CD4-positive, alpha-beta T cell (primary cell): ENCODE measurements around the gene ACVR1. TPM values are rescaled to one million over a fixed set of nuclear protein-coding genes. Genes with fewer than 3 reads are reported as not detected.

Source experiments
- ATAC-seq: fragments of 200-7000 bp; cut with Tn5 transposase; one replicate; pipeline ENCODE4 v1.10.0; 2022; ENCODE audit warnings: mild to moderate bottlenecking; ENCODE audit not compliant: poor library complexity
- CTCF ChIA-PET: fragments of 350-600 bp; sonication (Branson Sonifier 250); formaldehyde crosslinking; loops from one replicate; lab custom pipeline; 2021; ENCODE audit warnings: antibody characterized with exemption, inconsistent platforms; lab: Charles Lee
- POLR2A ChIA-PET: fragments of 350-600 bp; sonication (Branson Sonifier 250); formaldehyde crosslinking; loops from one replicate; lab custom pipeline; 2021; ENCODE audit warnings: antibody characterized with exemption, inconsistent platforms; lab: Charles Lee
- DNase-seq, 14 experiments: peaks; one replicate each; pipeline ENCODE4 v3.0.0-alpha.2; 2013 to 2020; ENCODE audit warnings: mixed read lengths in 2 of 14
- H3K27ac ChIP-seq, 2 donors: one replicate each; pipeline versions ENCODE4 v1.5.1 to v1.7.0; 2013; ENCODE audit warnings: low read length in 2 of 2, low read depth in 1 of 2, mild to moderate bottlenecking in 1 of 2
- H3K27me3 ChIP-seq, 2 experiments: 1 replicate in 1 of 2; 2 replicates in 1 of 2; pipeline versions ENCODE4 v1.6.1 to v1.7.0; 2013; ENCODE audit warnings: low read length in 2 of 2, control low read depth in 1 of 2, mild to moderate bottlenecking in 1 of 2, moderate library complexity in 1 of 2; ENCODE audit not compliant: insufficient read depth in 2 of 2, control insufficient read depth in 1 of 2
- H3K36me3 ChIP-seq: one replicate; pipeline ENCODE4 v1.6.1; 2013; ENCODE audit warnings: low read length, control low read depth; ENCODE audit not compliant: insufficient read depth
- H3K4me1 ChIP-seq: one replicate; pipeline ENCODE4 v1.6.1; 2013; ENCODE audit warnings: low read length, control low read depth; ENCODE audit not compliant: insufficient read depth
- H3K4me3 ChIP-seq: one replicate; pipeline ENCODE4 v1.5.1; 2013; ENCODE audit warnings: mild to moderate bottlenecking, low read length, moderate library complexity
- H3K9me3 ChIP-seq, 2 experiments: 1 replicate in 1 of 2; 2 replicates in 1 of 2; pipeline versions ENCODE4 v1.6.1 to v1.7.0; 2013; ENCODE audit warnings: low read length in 2 of 2, mild to moderate bottlenecking in 2 of 2, control low read depth in 1 of 2, moderate library complexity in 1 of 2; ENCODE audit not compliant: control insufficient read depth in 1 of 2, insufficient read depth in 1 of 2
- H3K27ac Mint-ChIP-seq: one replicate; pipeline ENCODE4 v1.8.0; 2020; ENCODE audit warnings: mixed read lengths
- H3K27me3 Mint-ChIP-seq: one replicate; pipeline ENCODE4 v1.8.0; 2021; ENCODE audit warnings: mixed read lengths
- H3K36me3 Mint-ChIP-seq: one replicate; pipeline ENCODE4 v1.8.0; 2021; ENCODE audit warnings: low read depth, mixed read lengths
- H3K4me1 Mint-ChIP-seq: one replicate; pipeline ENCODE4 v1.8.0; 2021; ENCODE audit warnings: low read depth, mixed read lengths
- H3K4me3 Mint-ChIP-seq: one replicate; pipeline ENCODE4 v1.8.0; 2020; ENCODE audit warnings: mild to moderate bottlenecking, mixed read lengths
- H3K9me3 Mint-ChIP-seq: one replicate; pipeline ENCODE4 v1.8.0; 2020; ENCODE audit warnings: mixed read lengths
- CTCF ChIP-seq: fragments of 200-600 bp; IDR thresholded peaks from one replicate; pipeline ENCODE4 v1.8.0; 2022; ENCODE audit warnings: antibody characterized with exemption, mild to moderate bottlenecking
- intact Hi-C, 2 experiments: fragments of 100-400 bp; cut with DNase I in 1 of 2; cut with micrococcal nuclease in 1 of 2; formaldehyde crosslinking; loops; one replicate each; pipeline versions ENCODE4 v1.15.1 to v1.9.0; 2023 to 2025; cut with DNase I, micrococcal nuclease
- total RNA-seq, 174 experiments: library from RNA in 2 of 174; stranded (reverse) in 2 of 174; gene quantifications; one replicate each; pipeline ENCODE4 v1.2.3 and lab custom pipeline; 2021 to 2026

ACVR1 gene
- total RNA-seq, 2 experiments from 2014 or later = 14.3 to 16.7 TPM

- Histone ChIP-seq H3K36me3 (no peaks in the 10 kb centered on the region), H3K27me3 (no peaks in the 10 kb centered on the region), H3K27ac (no peak overlapping the region), H3K4me1 (peaks cover 32% of the 10 kb centered on the region), H3K4me3 (no peak overlapping the region), H3K9me3 (no peaks in the 10 kb centered on the region)
- no peak for ATAC-seq
- intact Hi-C loops = loop anchor here in 1 of 2 experiments (5.0 to 10.0 kb wide), 3 partner anchors 245 to 548 kb away; partner anchors contain the start of genes ACVR1C and ERMN
- H3K36me3 Mint-ChIP-seq = peaks cover 9% of the 10 kb centered on the region
- H3K4me1 Mint-ChIP-seq = peaks cover 79% of the 10 kb centered on the region
- DNase-seq = no peak
- ChIA-PET POLR2A (interaction anchor here (0.8 kb wide), 1 partner anchor 25 kb away, joined by 4 read pairs; no protein-coding TSS in a partner anchor), CTCF (no interaction called here)
- H3K27ac Mint-ChIP-seq = no peak overlapping the region
- no peaks in the 10 kb centered on the region for H3K9me3 Mint-ChIP-seq
- H3K27me3 Mint-ChIP-seq = no peaks in the 10 kb centered on the region
- no peak for TF ChIP-seq CTCF
- H3K4me3 Mint-ChIP-seq = peak overlapping the region; percentile 99
Observed at GRCh38 chr2:157872791-157873190, 3.3 kb downstream of the ACVR1 start.

GRCh38 chr2:157871415-157871814, 4.7 kb downstream of the ACVR1 start:
- Mint-ChIP-seq H3K36me3 (peaks cover 9% of the 10 kb centered on the region), H3K9me3 (no peaks in the 10 kb centered on the region), H3K27me3 (no peaks in the 10 kb centered on the region), H3K27ac (no peak overlapping the region), H3K4me3 (no peak overlapping the region), H3K4me1 (peaks cover 82% of the 10 kb centered on the region)
- TF ChIP-seq CTCF = no peak
- POLR2A ChIA-PET = no interaction called here
- Histone ChIP-seq H3K27ac (no peak overlapping the region), H3K4me3 (no peak overlapping the region), H3K27me3 (no peaks in the 10 kb centered on the region), H3K4me1 (peaks cover 29% of the 10 kb centered on the region), H3K9me3 (no peaks in the 10 kb centered on the region), H3K36me3 (no peaks in the 10 kb centered on the region)
- DNase-seq (no peak), ATAC-seq (no peak)
- intact Hi-C loops = loop anchor here in 1 of 2 experiments (5.0 to 10.0 kb wide), 3 partner anchors 244 to 547 kb away; partner anchors contain the start of genes ACVR1C and ERMN
- CTCF ChIA-PET = interaction anchor here (1.4 kb wide), 1 partner anchor 27 kb away, joined by 4 read pairs; no protein-coding TSS in a partner anchor

GRCh38 chr2:157868993-157869392, 7.1 kb downstream of the ACVR1 start:
- Histone ChIP-seq H3K4me3 (no peak overlapping the region), H3K36me3 (no peaks in the 10 kb centered on the region), H3K9me3 (no peaks in the 10 kb centered on the region), H3K27ac (no peak overlapping the region), H3K4me1 (peaks cover 16% of the 10 kb centered on the region), H3K27me3 (no peaks in the 10 kb centered on the region)
- Mint-ChIP-seq H3K9me3 (no peaks in the 10 kb centered on the region), H3K4me3 (no peak overlapping the region), H3K27me3 (no peaks in the 10 kb centered on the region), H3K27ac (no peak overlapping the region), H3K36me3 (no peaks in the 10 kb centered on the region), H3K4me1 (peaks cover 85% of the 10 kb centered on the region)
- POLR2A ChIA-PET = no interaction called here
- ATAC-seq = no peak
- TF ChIP-seq CTCF = no peak
- CTCF ChIA-PET = interaction anchor here (1.0 kb wide), 1 partner anchor 62 kb away, joined by 3 read pairs; no protein-coding TSS in a partner anchor
- intact Hi-C loops = loop anchor here in 1 of 2 experiments (5.0 kb wide), 1 partner anchor 33 kb away; no protein-coding TSS in a partner anchor
- DNase-seq = no peak
